PC-9 (cell line): ENCODE data around the gene AUP1. TPM values are rescaled to one million over a fixed set of nuclear protein-coding genes. Genes with fewer than 3 reads are reported as not detected.

Source experiments
- BruUV-seq: library from RNA; stranded (reverse); fragments of 400-500 nt; replicated peaks from 2 replicates; lab custom pipeline; 2021; lab: Mats Ljungman, UMichigan
- CTCF ChIA-PET: fragments of 300-600 bp; sonication (Branson Sonifier 250); formaldehyde crosslinking; loops from one replicate; lab custom pipeline; 2022; ENCODE audit warnings: antibody characterized with exemption; lab: Charles Lee
- POLR2A ChIA-PET: fragments of 300-600 bp; sonication (Branson Sonifier 250); formaldehyde crosslinking; loops from one replicate; lab custom pipeline; 2022; ENCODE audit warnings: antibody characterized with exemption; ENCODE audit not compliant: unreplicated experiment; lab: Charles Lee
- DNase-seq, 2 experiments: peaks; one replicate each; pipeline versions ENCODE4 v3.0.0 to v3.0.0-alpha.2; 2015 to 2022; ENCODE audit warnings: mixed read lengths in 1 of 2
- H2AFZ ChIP-seq: fragments of 200-600 bp; sonication (generic); 2 replicates; pipeline ENCODE4 v1.8.1; 2017; ENCODE audit warnings: antibody characterized with exemption
- H3F3A ChIP-seq: fragments of 200-600 bp; sonication (generic); 2 replicates; pipeline ENCODE4 v1.8.1; 2017; ENCODE audit warnings: antibody characterized with exemption, mild to moderate bottlenecking, low read depth; ENCODE audit not compliant: insufficient read depth
- H3K27ac ChIP-seq: fragments of 200-600 bp; sonication (generic); 2 replicates; pipeline ENCODE4 v1.6.1; 2016; ENCODE audit warnings: mixed run types
- H3K27me3 ChIP-seq: fragments of 200-600 bp; sonication (generic); 2 replicates; pipeline ENCODE4 v1.6.1; 2016; ENCODE audit warnings: low read depth, mixed run types; ENCODE audit not compliant: insufficient read depth
- H3K36me3 ChIP-seq: fragments of 200-600 bp; sonication (generic); 2 replicates; pipeline ENCODE4 v1.6.1; 2016; ENCODE audit warnings: low read depth, mixed run types
- H3K4me1 ChIP-seq: fragments of 200-600 bp; sonication (generic); replicated peaks from 2 replicates; pipeline ENCODE4 v1.6.1; 2016; ENCODE audit warnings: mixed run types; ENCODE audit not compliant: insufficient read depth
- H3K4me2 ChIP-seq: fragments of 200-600 bp; sonication (generic); 2 replicates; pipeline ENCODE4 v1.6.1; 2017; ENCODE audit warnings: mixed run types
- H3K4me3 ChIP-seq: fragments of 200-600 bp; sonication (generic); 2 replicates; pipeline ENCODE4 v1.6.1; 2016; ENCODE audit warnings: mixed run types
- H3K79me2 ChIP-seq: fragments of 200-600 bp; sonication (generic); 2 replicates; pipeline ENCODE4 v1.6.1; 2017; ENCODE audit warnings: low read depth, mixed run types
- H3K9me2 ChIP-seq: fragments of 200-600 bp; sonication (generic); 2 replicates; pipeline ENCODE4 v1.8.1; 2017; ENCODE audit warnings: mild to moderate bottlenecking; ENCODE audit not compliant: insufficient read depth
- H3K9me3 ChIP-seq: fragments of 200-600 bp; sonication (generic); 2 replicates; pipeline ENCODE4 v1.8.1; 2016; ENCODE audit warnings: low read depth; ENCODE audit not compliant: insufficient read depth
- H4K20me1 ChIP-seq: fragments of 200-600 bp; sonication (generic); 2 replicates; pipeline ENCODE4 v1.8.1; 2017; ENCODE audit not compliant: insufficient read depth
- EZH2 ChIP-seq: fragments of 200-600 bp; sonication (generic); IDR thresholded peaks from 2 replicates; pipeline ENCODE4 v1.8.0; 2017; ENCODE audit warnings: antibody characterized with exemption, low read depth
- intact Hi-C: fragments of 100-400 bp; cut with micrococcal nuclease; formaldehyde crosslinking; loops from one replicate; pipeline ENCODE4 v1.10.0; 2022; ENCODE audit not compliant: unreplicated experiment
- total RNA-seq: library from RNA; stranded (reverse); gene quantifications from 2 replicates; pipeline ENCODE4 v1.2.3, GENCODE V29; 2021
- TF ChIP-seq, protein P1 (sequence below): fragments of 200-600 bp; sonication (generic); conservative IDR thresholded peaks from 2 replicates; pipeline ENCODE4 v1.6.1; 2017; ENCODE audit warnings: mixed run types, antibody characterized with exemption, mild to moderate bottlenecking, moderate library complexity

AUP1 gene
- total RNA-seq, 1 experiment from 2014 or later, result 84.0 TPM

DNA sequence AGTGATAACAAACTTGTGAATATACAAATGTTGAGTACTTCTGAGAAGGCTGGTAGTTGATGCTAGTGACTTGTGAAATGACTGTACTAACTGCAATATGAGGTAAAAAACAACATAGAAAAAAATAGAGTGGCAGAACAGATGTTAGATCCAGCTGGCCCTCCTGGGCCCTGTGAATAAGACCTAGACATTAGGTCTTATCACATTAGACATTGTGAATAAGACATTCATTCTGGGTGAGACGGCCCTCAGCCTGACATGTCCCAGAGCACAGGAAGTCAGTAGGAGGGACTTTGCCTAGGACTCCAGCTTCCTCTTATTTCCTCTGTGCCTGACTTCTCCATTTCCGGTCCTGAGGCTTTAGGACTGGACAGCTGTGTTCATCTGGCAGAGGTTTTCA lies 47.9 kb upstream of the AUP1 start:
- intact Hi-C loops, result no loop called here
- peaks cover 19% of the 10 kb centered on the region for H3F3A ChIP-seq
- DNase-seq, result no peak
- H3K4me3 ChIP-seq, result no peak overlapping the region
- no peak overlapping the region for H3K4me2 ChIP-seq
- no peaks in the 10 kb centered on the region for H3K9me3 ChIP-seq
- H2AFZ ChIP-seq, result no peak overlapping the region
- no peak for TF ChIP-seq EZH2
- TF ChIP-seq, protein P1, sequence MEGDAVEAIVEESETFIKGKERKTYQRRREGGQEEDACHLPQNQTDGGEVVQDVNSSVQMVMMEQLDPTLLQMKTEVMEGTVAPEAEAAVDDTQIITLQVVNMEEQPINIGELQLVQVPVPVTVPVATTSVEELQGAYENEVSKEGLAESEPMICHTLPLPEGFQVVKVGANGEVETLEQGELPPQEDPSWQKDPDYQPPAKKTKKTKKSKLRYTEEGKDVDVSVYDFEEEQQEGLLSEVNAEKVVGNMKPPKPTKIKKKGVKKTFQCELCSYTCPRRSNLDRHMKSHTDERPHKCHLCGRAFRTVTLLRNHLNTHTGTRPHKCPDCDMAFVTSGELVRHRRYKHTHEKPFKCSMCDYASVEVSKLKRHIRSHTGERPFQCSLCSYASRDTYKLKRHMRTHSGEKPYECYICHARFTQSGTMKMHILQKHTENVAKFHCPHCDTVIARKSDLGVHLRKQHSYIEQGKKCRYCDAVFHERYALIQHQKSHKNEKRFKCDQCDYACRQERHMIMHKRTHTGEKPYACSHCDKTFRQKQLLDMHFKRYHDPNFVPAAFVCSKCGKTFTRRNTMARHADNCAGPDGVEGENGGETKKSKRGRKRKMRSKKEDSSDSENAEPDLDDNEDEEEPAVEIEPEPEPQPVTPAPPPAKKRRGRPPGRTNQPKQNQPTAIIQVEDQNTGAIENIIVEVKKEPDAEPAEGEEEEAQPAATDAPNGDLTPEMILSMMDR, result no peak
- no peaks in the 10 kb centered on the region for H3K9me2 ChIP-seq
- no peaks in the 10 kb centered on the region for H3K27me3 ChIP-seq
- CTCF ChIA-PET, result no interaction called here
- POLR2A ChIA-PET, result interaction anchor here (0.5 kb wide), 1 partner anchor 33 kb away, joined by 3 read pairs; no protein-coding TSS in a partner anchor
- H3K27ac ChIP-seq, result no peak overlapping the region
- no peaks in the 10 kb centered on the region for H4K20me1 ChIP-seq
- peaks cover 9% of the 10 kb centered on the region; the same call in 1 of the 2 replicates for H3K4me1 ChIP-seq
- no peaks in the 10 kb centered on the region for H3K79me2 ChIP-seq
- no TSS peak for BruUV-seq
- H3K36me3 ChIP-seq, result no peaks in the 10 kb centered on the region

DNA sequence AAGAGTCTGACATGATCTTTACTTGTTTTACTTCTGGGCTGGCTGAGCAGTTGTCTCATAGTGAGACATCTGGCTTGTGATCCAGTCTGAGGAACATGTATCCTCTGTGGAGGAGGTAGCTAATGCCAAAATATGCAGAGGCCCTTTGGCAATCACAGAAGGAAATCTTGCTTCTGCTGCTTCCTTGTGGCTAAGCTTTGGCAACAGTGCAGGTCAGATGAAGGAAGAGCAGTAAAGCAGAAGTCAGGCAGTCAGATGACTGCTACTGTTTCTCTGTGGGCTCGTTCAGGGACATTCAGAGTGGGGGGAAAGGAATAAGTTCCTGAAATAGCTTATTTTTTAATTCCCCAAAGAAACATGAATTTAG lies 47.3 kb upstream of the AUP1 start:
- peaks cover 19% of the 10 kb centered on the region for H3F3A ChIP-seq
- H3K36me3 ChIP-seq, result no peaks in the 10 kb centered on the region
- H3K79me2 ChIP-seq, result no peaks in the 10 kb centered on the region
- no peak overlapping the region for H3K4me3 ChIP-seq
- ChIA-PET CTCF (no interaction called here), POLR2A (interaction anchor here (0.5 kb wide), 1 partner anchor 33 kb away, joined by 3 read pairs; no protein-coding TSS in a partner anchor)
- H4K20me1 ChIP-seq, result no peaks in the 10 kb centered on the region
- DNase-seq, result no peak
- TF ChIP-seq, protein P1, result no peak
- no TSS peak for BruUV-seq
- no peak overlapping the region for H3K27ac ChIP-seq
- no peaks in the 10 kb centered on the region for H3K27me3 ChIP-seq
- H2AFZ ChIP-seq, result no peak overlapping the region
- no peaks in the 10 kb centered on the region for H3K9me2 ChIP-seq
- intact Hi-C loops, result no loop called here
- H3K4me2 ChIP-seq, result no peak overlapping the region
- no peaks in the 10 kb centered on the region for H3K9me3 ChIP-seq
- peaks cover 9% of the 10 kb centered on the region; the same call in 1 of the 2 replicates for H3K4me1 ChIP-seq

- Histone ChIP-seq H2AFZ (no peak overlapping the region), H3K4me2 (no peak overlapping the region), H3K4me1 (peaks cover 9% of the 10 kb centered on the region; the same call in 1 of the 2 replicates), H3K27ac (no peak overlapping the region), H3K4me3 (no peak overlapping the region), H3K36me3 (no peaks in the 10 kb centered on the region), H3K9me3 (no peaks in the 10 kb centered on the region), H3K9me2 (no peaks in the 10 kb centered on the region), H3K27me3 (no peaks in the 10 kb centered on the region), H3K79me2 (no peaks in the 10 kb centered on the region), H4K20me1 (no peaks in the 10 kb centered on the region), H3F3A (peaks cover 19% of the 10 kb centered on the region)
- intact Hi-C loops, result no loop called here
- BruUV-seq, result no TSS peak
- ChIA-PET CTCF (no interaction called here), POLR2A (no interaction called here)
- TF ChIP-seq, protein P1, result no peak
- TF ChIP-seq EZH2, result no peak
- no peak for DNase-seq
Observed at GRCh38 chr2:74576211-74576862, 46.8 kb upstream of the AUP1 start.
